ENCODE measurements around the gene ISLR. TPM values are rescaled to one million over a fixed set of nuclear protein-coding genes. Genes with fewer than 3 reads are reported as not detected.

Gene ISLR
- total and polyA plus RNA-seq, 2 donors (not counting 1 experiment from before 2014, with no cell fraction given), result 14.0 to 17.3 TPM

DNA sequence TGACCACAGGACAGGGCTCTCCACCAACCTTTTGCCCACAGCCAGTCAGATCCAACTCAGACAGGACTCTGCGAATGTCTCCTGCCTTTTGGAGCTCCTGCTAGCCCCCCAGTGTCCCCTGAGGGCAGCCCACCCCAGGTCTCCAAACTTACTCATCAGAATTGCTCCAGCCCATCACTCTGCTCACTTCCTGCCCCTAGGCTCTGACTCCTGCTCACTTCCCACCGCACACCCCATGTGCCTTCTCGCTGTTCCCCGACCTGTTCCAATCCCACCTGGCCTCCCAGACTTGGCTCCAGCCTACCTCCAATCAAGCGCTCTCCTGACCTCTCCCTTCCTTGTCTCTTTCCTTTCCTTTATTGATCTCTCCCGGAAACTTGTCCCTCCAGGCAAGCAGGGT, 35.0 kb downstream of the ISLR start:
- no peaks in the 10 kb centered on the region for H3K4me1 ChIP-seq (ENCODE audit: control insufficient read depth, extremely low read depth, insufficient read depth, low read length)
- H3K4me3 ChIP-seq (replicated peaks in 1 of 4; ENCODE audit: control extremely low read depth in 1 of 4, insufficient read depth in 1 of 4, low read depth in 3 of 4, low read length in 4 of 4), result no peak overlapping the region
- no peak for TF ChIP-seq EZH2 (IDR thresholded peaks at IDR 0.05; ENCODE audit: low read length, missing control alignments)
- TF ChIP-seq, protein P1, sequence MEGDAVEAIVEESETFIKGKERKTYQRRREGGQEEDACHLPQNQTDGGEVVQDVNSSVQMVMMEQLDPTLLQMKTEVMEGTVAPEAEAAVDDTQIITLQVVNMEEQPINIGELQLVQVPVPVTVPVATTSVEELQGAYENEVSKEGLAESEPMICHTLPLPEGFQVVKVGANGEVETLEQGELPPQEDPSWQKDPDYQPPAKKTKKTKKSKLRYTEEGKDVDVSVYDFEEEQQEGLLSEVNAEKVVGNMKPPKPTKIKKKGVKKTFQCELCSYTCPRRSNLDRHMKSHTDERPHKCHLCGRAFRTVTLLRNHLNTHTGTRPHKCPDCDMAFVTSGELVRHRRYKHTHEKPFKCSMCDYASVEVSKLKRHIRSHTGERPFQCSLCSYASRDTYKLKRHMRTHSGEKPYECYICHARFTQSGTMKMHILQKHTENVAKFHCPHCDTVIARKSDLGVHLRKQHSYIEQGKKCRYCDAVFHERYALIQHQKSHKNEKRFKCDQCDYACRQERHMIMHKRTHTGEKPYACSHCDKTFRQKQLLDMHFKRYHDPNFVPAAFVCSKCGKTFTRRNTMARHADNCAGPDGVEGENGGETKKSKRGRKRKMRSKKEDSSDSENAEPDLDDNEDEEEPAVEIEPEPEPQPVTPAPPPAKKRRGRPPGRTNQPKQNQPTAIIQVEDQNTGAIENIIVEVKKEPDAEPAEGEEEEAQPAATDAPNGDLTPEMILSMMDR (conservative IDR thresholded peaks at IDR 0.05 in 1 of 2, IDR thresholded peaks at IDR 0.05 in 1 of 2; ENCODE audit: low read depth in 1 of 2, low read length in 2 of 2), result no peak
- H3K79me2 ChIP-seq (ENCODE audit: control insufficient read depth, insufficient read depth, low read length), result no peaks in the 10 kb centered on the region
- H4K20me1 ChIP-seq (ENCODE audit: control insufficient read depth, extremely low read depth, insufficient read depth, low read length), result no peaks in the 10 kb centered on the region
- no peak for DNase-seq (ENCODE audit: low read depth in 2 of 2)
- no peak overlapping the region for H2AFZ ChIP-seq (ENCODE audit: low read length)
- H3K9me3 ChIP-seq (ENCODE audit: control insufficient read depth, insufficient read depth, low read depth, low read length), result no peaks in the 10 kb centered on the region
- no peak overlapping the region for H3K9ac ChIP-seq (ENCODE audit: insufficient read depth, low read length)
- H3K4me2 ChIP-seq (ENCODE audit: extremely low read depth, insufficient read depth, low read length), result no peak overlapping the region
- H3K27me3 ChIP-seq (ENCODE audit: control insufficient read depth, insufficient read depth, low read length), result peaks cover 5% of the 10 kb centered on the region
- H3K36me3 ChIP-seq (ENCODE audit: control insufficient read depth, insufficient read depth, low read length), result no peaks in the 10 kb centered on the region
- no peak overlapping the region for H3K27ac ChIP-seq (ENCODE audit: insufficient read depth, low read length)

GRCh38 chr15:74208901-74209559, 35.5 kb downstream of the ISLR start:
- Histone ChIP-seq H3K4me3 (replicated peaks in 1 of 4; ENCODE audit: control extremely low read depth in 1 of 4, insufficient read depth in 1 of 4, low read depth in 3 of 4, low read length in 4 of 4) (no peak overlapping the region), H3K27ac (ENCODE audit: insufficient read depth, low read length) (no peak overlapping the region), H3K9me3 (ENCODE audit: control insufficient read depth, insufficient read depth, low read depth, low read length) (no peaks in the 10 kb centered on the region), H3K4me1 (ENCODE audit: control insufficient read depth, extremely low read depth, insufficient read depth, low read length) (no peaks in the 10 kb centered on the region), H3K4me2 (ENCODE audit: extremely low read depth, insufficient read depth, low read length) (no peak overlapping the region), H3K27me3 (ENCODE audit: control insufficient read depth, insufficient read depth, low read length) (peaks cover 5% of the 10 kb centered on the region), H2AFZ (ENCODE audit: low read length) (no peak overlapping the region), H3K79me2 (ENCODE audit: control insufficient read depth, insufficient read depth, low read length) (no peaks in the 10 kb centered on the region), H3K9ac (ENCODE audit: insufficient read depth, low read length) (no peak overlapping the region), H4K20me1 (ENCODE audit: control insufficient read depth, extremely low read depth, insufficient read depth, low read length) (no peaks in the 10 kb centered on the region), H3K36me3 (ENCODE audit: control insufficient read depth, insufficient read depth, low read length) (no peaks in the 10 kb centered on the region)
- TF ChIP-seq, protein P1 (conservative IDR thresholded peaks at IDR 0.05 in 1 of 2, IDR thresholded peaks at IDR 0.05 in 1 of 2; ENCODE audit: low read depth in 1 of 2, low read length in 2 of 2), result no peak
- TF ChIP-seq EZH2 (IDR thresholded peaks at IDR 0.05; ENCODE audit: low read length, missing control alignments), result no peak
- peak in 1 of 2 donors; percentile 93 for DNase-seq (ENCODE audit: low read depth in 2 of 2)

DNA sequence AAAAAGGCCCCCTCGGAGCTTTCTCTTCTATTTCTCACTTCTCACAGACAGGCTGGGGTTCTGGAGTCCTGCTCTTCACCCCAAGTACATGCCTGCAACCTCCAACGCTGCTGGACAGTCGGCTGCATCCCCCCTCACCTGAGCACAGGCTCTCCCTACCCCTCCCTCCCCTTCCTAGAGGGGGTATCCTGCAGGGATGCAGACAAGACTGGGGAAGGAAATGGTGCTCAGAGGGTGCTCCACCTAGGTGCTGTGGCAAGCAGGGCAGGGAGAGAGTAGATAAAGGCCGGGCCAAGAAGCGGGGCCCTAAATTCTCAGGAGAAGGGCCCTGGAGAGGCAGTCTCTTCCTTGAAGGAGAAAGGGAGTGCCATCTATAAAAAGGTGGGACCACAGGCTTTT, 36.0 kb downstream of the ISLR start:
- no peak for DNase-seq (ENCODE audit: low read depth in 2 of 2)
- Histone ChIP-seq H3K79me2 (ENCODE audit: control insufficient read depth, insufficient read depth, low read length) (no peaks in the 10 kb centered on the region), H3K27me3 (ENCODE audit: control insufficient read depth, insufficient read depth, low read length) (peaks cover 5% of the 10 kb centered on the region), H3K9ac (ENCODE audit: insufficient read depth, low read length) (no peak overlapping the region), H3K9me3 (ENCODE audit: control insufficient read depth, insufficient read depth, low read depth, low read length) (no peaks in the 10 kb centered on the region), H3K36me3 (ENCODE audit: control insufficient read depth, insufficient read depth, low read length) (no peaks in the 10 kb centered on the region), H3K4me1 (ENCODE audit: control insufficient read depth, extremely low read depth, insufficient read depth, low read length) (no peaks in the 10 kb centered on the region), H3K4me2 (ENCODE audit: extremely low read depth, insufficient read depth, low read length) (no peak overlapping the region), H3K4me3 (replicated peaks in 1 of 4; ENCODE audit: control extremely low read depth in 1 of 4, insufficient read depth in 1 of 4, low read depth in 3 of 4, low read length in 4 of 4) (no peak overlapping the region), H4K20me1 (ENCODE audit: control insufficient read depth, extremely low read depth, insufficient read depth, low read length) (no peaks in the 10 kb centered on the region), H2AFZ (ENCODE audit: low read length) (no peak overlapping the region), H3K27ac (ENCODE audit: insufficient read depth, low read length) (no peak overlapping the region)
- TF ChIP-seq, protein P1 (conservative IDR thresholded peaks at IDR 0.05 in 1 of 2, IDR thresholded peaks at IDR 0.05 in 1 of 2; ENCODE audit: low read depth in 1 of 2, low read length in 2 of 2), result no peak
- no peak for TF ChIP-seq EZH2 (IDR thresholded peaks at IDR 0.05; ENCODE audit: low read length, missing control alignments)

Measured in fibroblast of lung (primary cell).